SU-DHL-6 (cell line): Measurements from ENCODE around the gene FAM184A.

Source experiments
- H2AFZ ChIP-seq: fragments of 200-600 bp; sonication (generic); 2 replicates; pipeline ENCODE4 v1.6.1; 2014; ENCODE audit warnings: low read depth, mild to moderate bottlenecking, moderate library complexity, mixed read lengths, antibody characterized with exemption, low read length; ENCODE audit not compliant: severe bottlenecking
- H3F3A ChIP-seq: fragments of 200-600 bp; shearing (Covaris generic); 2 replicates; pipeline ENCODE4 v1.6.0; 2016; ENCODE audit warnings: antibody characterized with exemption, mild to moderate bottlenecking; ENCODE audit not compliant: insufficient read depth
- H3K27ac ChIP-seq: fragments of 200-600 bp; sonication (generic); 2 replicates; pipeline ENCODE4 v1.5.1; 2016; ENCODE audit warnings: low read depth, mild to moderate bottlenecking, low read length, moderate library complexity, mixed read lengths
- H3K27me3 ChIP-seq: fragments of 200-600 bp; sonication (generic), shearing (Covaris generic); 2 replicates; pipeline ENCODE4 v1.6.0; 2014; ENCODE audit warnings: mild to moderate bottlenecking, low read length
- H3K36me3 ChIP-seq: fragments of 200-600 bp; sonication (generic); 2 replicates; pipeline ENCODE4 v1.6.1; 2014; ENCODE audit warnings: mild to moderate bottlenecking, low read length, mixed read lengths
- H3K4me2 ChIP-seq: fragments of 300-600, 200-600 bp; shearing (Covaris generic), sonication (generic); 2 replicates; pipeline ENCODE4 v1.6.0; 2014; ENCODE audit warnings: low read length, low read depth, mild to moderate bottlenecking; ENCODE audit not compliant: poor library complexity, severe bottlenecking
- H3K4me3 ChIP-seq: fragments of 200-600 bp; sonication (generic); 2 replicates; pipeline ENCODE4 v1.5.1; 2014; ENCODE audit warnings: antibody characterized with exemption, low read length, mild to moderate bottlenecking, mixed read lengths; ENCODE audit not compliant: insufficient read depth, poor library complexity, severe bottlenecking
- H3K79me2 ChIP-seq: fragments of 200-600 bp; sonication (generic); 2 replicates; pipeline ENCODE4 v1.6.1; 2014; ENCODE audit warnings: mild to moderate bottlenecking, low read length, moderate library complexity; ENCODE audit not compliant: insufficient read depth
- H3K9ac ChIP-seq: fragments of 200-600 bp; sonication (generic); 2 replicates; pipeline ENCODE4 v1.7.0; 2014; ENCODE audit warnings: mild to moderate bottlenecking, low read length
- H3K9me2 ChIP-seq: fragments of 200-600 bp; sonication (generic); replicated peaks from 2 replicates; pipeline ENCODE4 v1.6.1; 2014; ENCODE audit warnings: low read length; ENCODE audit not compliant: insufficient read depth
- H3K9me3 ChIP-seq: fragments of 200-600 bp; sonication (generic); 2 replicates; pipeline ENCODE4 v1.6.1; 2014; ENCODE audit warnings: low read length, mixed read lengths; ENCODE audit not compliant: insufficient read depth
- H4K20me1 ChIP-seq: fragments of 200-600 bp; sonication (generic); 2 replicates; pipeline ENCODE4 v1.6.1; 2014; ENCODE audit warnings: low read depth, mild to moderate bottlenecking, antibody characterized with exemption, low read length, moderate library complexity, mixed read lengths
- EZH2phosphoT487 ChIP-seq: fragments of 200-600 bp; sonication (generic), shearing (Covaris generic); conservative IDR thresholded peaks from 2 replicates; pipeline ENCODE4 v1.6.1; 2018; ENCODE audit warnings: mild to moderate bottlenecking, antibody characterized with exemption, low read length, moderate library complexity, mixed read lengths
- TF ChIP-seq, protein P1 (sequence below): fragments of 200-600 bp; sonication (generic); IDR thresholded peaks from one replicate; pipeline ENCODE4 v1.5.1; 2017; ENCODE audit warnings: antibody characterized with exemption, mild to moderate bottlenecking, low read length, moderate library complexity; ENCODE audit not compliant: insufficient read depth, poor library complexity, severe bottlenecking

The FAM184A gene

DNA sequence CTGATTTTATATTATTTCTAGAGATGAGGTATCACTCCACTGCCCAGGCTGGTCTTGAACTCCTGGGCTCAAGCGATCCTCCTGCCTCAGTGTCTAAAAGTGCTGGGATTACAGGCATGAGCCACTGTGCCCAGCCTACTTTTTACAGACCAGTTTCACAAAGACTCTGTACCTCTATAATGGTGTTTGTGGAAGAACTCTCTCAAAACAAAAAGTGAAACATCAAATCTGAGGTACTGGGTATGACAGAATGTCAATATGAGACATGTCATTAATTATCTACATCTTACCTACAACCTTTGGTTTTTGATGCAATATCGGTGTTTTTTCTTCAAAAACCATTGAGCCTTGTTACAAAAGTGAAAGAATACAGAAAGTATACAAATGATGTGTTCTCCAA lies 94.1 kb downstream of the FAM184A start:
- Histone ChIP-seq H3F3A (no peaks in the 10 kb centered on the region), H3K36me3 (no peaks in the 10 kb centered on the region), H3K27ac (no peak overlapping the region), H3K9ac (no peak overlapping the region), H4K20me1 (no peaks in the 10 kb centered on the region), H3K4me3 (no peak overlapping the region), H3K27me3 (no peaks in the 10 kb centered on the region), H3K9me3 (no peaks in the 10 kb centered on the region), H3K9me2 (no peaks in the 10 kb centered on the region), H3K79me2 (no peaks in the 10 kb centered on the region), H3K4me2 (no peak overlapping the region), H2AFZ (no peak overlapping the region)
- no peak for TF ChIP-seq EZH2phosphoT487
- TF ChIP-seq, protein P1, sequence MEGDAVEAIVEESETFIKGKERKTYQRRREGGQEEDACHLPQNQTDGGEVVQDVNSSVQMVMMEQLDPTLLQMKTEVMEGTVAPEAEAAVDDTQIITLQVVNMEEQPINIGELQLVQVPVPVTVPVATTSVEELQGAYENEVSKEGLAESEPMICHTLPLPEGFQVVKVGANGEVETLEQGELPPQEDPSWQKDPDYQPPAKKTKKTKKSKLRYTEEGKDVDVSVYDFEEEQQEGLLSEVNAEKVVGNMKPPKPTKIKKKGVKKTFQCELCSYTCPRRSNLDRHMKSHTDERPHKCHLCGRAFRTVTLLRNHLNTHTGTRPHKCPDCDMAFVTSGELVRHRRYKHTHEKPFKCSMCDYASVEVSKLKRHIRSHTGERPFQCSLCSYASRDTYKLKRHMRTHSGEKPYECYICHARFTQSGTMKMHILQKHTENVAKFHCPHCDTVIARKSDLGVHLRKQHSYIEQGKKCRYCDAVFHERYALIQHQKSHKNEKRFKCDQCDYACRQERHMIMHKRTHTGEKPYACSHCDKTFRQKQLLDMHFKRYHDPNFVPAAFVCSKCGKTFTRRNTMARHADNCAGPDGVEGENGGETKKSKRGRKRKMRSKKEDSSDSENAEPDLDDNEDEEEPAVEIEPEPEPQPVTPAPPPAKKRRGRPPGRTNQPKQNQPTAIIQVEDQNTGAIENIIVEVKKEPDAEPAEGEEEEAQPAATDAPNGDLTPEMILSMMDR, result no peak

DNA sequence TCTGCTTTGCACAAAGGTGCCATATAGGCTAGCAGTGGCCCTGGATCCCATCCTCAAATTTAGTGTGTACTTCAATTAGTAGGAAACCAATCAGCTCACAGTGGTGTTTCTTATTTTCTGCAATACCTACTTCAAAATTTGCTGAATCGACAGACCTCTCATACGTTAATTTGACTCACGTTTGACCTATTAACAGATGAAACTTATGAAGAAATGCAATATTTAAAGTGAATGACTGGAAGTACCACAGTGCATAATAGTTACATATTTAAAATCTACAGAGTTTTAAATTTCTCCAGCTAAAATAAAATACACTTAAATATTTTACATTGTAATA lies 95.9 kb downstream of the FAM184A start:
- no peaks in the 10 kb centered on the region for H3K9me3 ChIP-seq
- H3K9me2 ChIP-seq, result no peaks in the 10 kb centered on the region
- H4K20me1 ChIP-seq, result no peaks in the 10 kb centered on the region
- H2AFZ ChIP-seq, result no peak overlapping the region
- H3K9ac ChIP-seq, result no peak overlapping the region
- H3K4me3 ChIP-seq, result no peak overlapping the region
- H3K4me2 ChIP-seq, result no peak overlapping the region
- H3K27ac ChIP-seq, result no peak overlapping the region
- TF ChIP-seq, protein P1, result no peak
- TF ChIP-seq EZH2phosphoT487, result no peak
- H3K27me3 ChIP-seq, result no peaks in the 10 kb centered on the region
- no peaks in the 10 kb centered on the region for H3K79me2 ChIP-seq
- no peaks in the 10 kb centered on the region for H3F3A ChIP-seq
- no peaks in the 10 kb centered on the region for H3K36me3 ChIP-seq

DNA sequence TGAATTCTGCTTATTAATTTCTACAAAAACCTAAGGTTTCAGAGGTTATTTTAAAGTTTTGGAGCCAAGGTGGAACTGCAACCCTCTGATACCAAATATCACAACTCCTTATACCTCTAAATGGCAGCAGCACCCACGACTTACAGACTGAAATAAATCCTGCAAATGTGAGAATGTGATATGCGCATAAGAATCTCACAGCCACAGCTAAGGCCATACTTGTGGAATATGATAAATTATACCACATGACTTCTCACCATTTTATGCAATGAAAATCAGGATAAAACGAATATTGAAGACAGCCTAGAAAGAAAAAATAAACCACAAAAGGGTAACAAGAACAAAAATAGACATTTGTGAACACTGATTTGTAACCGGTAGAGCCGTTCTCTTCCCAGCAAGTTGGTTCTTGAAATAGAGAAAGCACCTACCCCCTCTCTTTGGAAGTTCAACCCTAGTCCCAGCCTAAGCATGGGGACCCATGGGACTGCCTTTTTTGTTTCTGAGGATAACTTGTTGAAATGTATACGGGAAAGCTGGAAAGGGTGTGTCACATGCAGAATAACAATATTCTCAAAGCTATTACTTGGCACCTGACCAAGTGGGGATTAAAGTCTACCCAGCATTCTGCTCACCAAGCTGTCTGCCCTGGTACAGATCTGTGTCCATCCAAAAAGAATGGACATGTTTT lies 96.4 kb downstream of the FAM184A start:
- Histone ChIP-seq H3F3A (no peaks in the 10 kb centered on the region), H3K4me3 (no peak overlapping the region), H3K79me2 (no peaks in the 10 kb centered on the region), H3K9ac (no peak overlapping the region), H3K36me3 (no peaks in the 10 kb centered on the region), H3K27me3 (no peaks in the 10 kb centered on the region), H4K20me1 (no peaks in the 10 kb centered on the region), H3K9me3 (no peaks in the 10 kb centered on the region), H3K4me2 (no peak overlapping the region), H2AFZ (no peak overlapping the region), H3K27ac (no peak overlapping the region), H3K9me2 (no peaks in the 10 kb centered on the region)
- TF ChIP-seq, protein P1, result no peak
- TF ChIP-seq EZH2phosphoT487, result no peak
